Cerebellar nuclear complex (tissue), 1 donor: Measurements from ENCODE around the gene BGLAP.
A peak's percentile ranks its signal among the peaks of the same experiment; 100 is the strongest.
"Not testable (repeated sequence)": the region's sequence is repeated elsewhere in the genome, so short reads cannot be mapped to it uniquely, and the experiment has no call there.

Experiments
- DNase-seq, 2 experiments: peaks; one replicate each; lab custom pipeline; 2025; lab: John Stamatoyannopoulos, UW

The BGLAP gene

DNA sequence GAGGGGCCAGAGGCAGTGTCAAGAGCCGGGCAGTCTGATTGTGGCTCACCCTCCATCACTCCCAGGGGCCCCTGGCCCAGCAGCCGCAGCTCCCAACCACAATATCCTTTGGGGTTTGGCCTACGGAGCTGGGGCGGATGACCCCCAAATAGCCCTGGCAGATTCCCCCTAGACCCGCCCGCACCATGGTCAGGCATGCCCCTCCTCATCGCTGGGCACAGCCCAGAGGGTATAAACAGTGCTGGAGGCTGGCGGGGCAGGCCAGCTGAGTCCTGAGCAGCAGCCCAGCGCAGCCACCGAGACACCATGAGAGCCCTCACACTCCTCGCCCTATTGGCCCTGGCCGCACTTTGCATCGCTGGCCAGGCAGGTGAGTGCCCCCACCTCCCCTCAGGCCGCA lies at the start of gene BGLAP:
TSS of gene BGLAP (plus strand) at position 259 of the 400 bp plus-strand sequence. CDS start at position 307, 48 bp downstream.
- DNase-seq, result no peak

DNA sequence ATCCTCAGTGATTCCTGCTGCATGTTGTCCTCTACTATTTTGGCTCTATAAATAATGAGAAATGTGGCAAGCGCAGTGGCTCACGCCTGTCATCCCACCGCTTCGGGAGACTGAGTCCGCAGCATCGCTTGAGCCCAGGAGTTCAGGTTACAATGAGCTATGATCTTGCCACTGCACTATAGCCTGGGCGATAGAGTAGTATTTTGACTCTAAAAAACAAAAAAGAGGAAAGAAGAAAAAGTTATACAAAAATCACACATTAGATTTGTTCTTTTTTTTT lies 48.8 kb upstream of the BGLAP start:
- DNase-seq, result no peak

DNA sequence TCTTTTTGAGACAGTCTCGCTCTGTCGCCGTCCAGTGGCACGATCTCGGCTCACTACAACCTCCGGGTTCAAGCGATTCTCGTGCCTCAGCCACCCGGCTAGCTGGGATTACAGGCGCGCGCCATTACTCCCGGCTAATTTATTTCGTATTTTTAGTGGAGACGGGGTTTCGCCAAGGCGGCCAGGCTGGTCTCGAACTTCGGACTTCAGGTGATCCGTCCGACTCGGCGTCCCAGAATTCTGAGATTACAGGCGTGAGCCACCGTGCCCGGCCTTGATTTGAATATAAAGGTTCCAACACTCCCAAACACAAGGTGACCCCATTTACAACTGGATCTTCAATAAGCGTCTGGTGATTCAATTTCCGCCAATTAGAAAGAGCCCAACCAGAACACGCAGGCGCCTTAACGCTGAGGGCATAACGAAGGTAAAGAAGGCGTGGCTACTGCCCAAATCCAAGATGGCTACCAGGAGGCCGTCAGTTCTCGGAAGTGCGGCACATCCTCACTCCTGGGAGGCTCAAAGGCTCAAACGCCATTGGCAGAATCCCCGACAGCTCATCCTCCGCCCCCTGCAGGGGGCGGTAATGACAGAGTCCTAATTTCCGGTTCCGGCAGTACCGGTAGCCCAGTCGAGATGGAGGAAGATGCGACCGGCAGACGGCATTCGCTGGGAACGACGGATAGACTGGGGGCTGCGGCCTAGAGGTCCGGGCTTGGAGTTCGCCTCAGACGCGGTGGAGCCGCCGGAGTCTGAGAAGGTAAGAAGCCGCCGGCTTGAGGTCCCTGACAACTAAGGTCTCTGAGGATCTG lies 48.3 kb upstream of the BGLAP start, which contains the start of gene SLC25A44:
TSS of gene SLC25A44 (plus strand) at position 617 of the 812 bp plus-strand sequence. CDS start 5,744 bp downstream, outside the sequence.
- peak; percentile 93 to 99 for DNase-seq

DNA sequence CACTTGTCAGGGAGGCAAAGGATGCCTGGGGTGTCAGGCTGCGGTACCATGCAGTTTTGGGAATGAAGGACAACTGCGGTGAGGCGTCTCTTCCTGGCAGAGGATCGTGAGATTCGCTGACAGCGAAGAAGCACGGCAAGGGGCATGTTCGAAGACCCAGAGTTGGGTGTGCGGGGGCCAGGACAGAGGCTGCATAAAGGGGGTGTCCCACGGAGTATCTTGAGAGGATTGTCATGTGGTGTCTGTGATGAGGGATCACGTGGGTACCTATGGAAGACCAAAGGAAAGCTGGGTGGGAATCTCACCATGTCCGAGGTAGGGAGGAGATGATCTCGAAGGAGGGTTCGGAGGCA lies 47.7 kb upstream of the BGLAP start:
- DNase-seq, result no peak

DNA sequence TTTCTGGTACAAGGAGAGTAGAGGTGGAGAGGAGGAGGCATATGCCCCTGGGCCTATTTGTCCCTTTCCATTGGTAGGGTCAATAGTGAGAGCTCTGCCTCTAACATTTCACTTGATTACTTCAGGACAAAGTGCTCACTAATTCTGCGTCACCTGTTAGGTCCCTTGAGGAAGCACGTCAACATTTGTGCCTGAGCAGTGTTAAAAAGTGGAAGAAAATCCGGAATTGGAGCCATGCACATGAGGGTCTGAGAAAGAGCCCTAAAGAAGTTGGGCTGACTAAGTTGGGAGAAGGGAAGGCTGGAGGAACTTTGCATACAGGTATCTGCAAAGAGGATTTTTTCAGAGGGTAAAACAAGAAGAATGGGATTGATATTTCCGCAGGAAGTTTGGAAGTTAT lies 46.1 kb upstream of the BGLAP start:
- DNase-seq, result no peak

- no peak for DNase-seq
These were observed 45.5 kb upstream of the BGLAP start for GRCh38 chr1:156196445-156196844.

DNA sequence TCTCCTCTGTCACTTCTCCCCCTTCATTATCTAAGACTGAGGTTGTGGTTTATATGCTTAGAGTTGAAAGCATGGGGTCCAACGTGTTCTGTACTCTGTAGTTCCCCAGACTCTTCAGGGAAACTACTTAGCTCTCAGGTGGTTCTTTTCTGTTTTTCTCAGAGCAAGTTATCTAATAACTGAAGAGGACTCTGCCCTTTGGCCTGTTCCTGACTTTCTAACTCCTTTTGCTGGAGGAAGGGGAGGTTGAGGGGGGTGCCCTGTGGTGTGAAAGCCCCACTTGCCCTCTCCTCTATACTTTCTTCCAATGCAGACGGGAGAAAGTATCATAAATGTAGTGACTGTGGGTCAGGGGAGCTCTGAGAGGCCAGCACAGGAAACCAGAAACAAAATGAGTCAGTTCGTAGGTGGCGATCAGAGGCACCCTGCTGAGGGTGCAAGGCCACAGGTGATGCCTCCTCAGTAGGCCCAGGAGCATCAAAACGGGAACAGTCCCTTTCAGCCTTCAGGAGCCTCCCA lies 43.1 kb upstream of the BGLAP start:
- no peak for DNase-seq

DNA sequence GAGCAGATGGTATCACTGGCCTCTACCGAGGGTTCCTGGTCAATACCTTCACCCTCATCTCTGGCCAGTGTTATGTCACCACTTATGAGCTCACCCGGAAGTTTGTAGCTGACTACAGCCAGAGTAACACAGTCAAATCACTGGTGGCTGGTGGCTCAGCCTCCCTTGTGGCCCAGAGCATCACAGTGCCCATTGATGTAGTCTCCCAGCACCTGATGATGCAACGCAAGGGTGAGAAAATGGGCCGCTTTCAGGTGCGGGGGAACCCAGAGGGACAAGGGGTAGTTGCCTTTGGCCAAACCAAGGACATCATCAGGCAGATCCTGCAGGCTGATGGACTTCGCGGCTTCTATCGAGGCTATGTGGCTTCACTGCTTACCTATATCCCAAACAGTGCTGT lies 41.9 kb upstream of the BGLAP start:
- DNase-seq, result no peak

DNA sequence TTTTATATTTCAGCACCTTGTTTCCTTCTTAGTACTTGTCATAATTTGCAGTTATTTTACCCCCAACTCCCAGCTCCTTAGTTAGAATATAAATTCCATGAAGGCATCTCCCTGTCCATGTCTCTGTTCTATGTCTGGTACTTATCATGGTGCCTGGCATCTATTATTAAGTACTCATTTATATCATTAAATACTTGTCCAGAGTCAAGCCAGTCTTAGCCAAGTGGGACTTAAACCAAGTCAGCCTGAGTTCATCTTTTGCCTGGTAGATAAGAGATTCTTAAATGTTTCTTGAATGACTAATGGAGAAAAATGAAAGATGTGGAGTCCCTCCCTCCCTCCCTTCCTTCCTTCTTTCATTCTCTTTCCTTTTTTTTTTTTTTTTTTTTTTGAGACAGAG lies 38.7 kb upstream of the BGLAP start:
- no peak for DNase-seq

DNA sequence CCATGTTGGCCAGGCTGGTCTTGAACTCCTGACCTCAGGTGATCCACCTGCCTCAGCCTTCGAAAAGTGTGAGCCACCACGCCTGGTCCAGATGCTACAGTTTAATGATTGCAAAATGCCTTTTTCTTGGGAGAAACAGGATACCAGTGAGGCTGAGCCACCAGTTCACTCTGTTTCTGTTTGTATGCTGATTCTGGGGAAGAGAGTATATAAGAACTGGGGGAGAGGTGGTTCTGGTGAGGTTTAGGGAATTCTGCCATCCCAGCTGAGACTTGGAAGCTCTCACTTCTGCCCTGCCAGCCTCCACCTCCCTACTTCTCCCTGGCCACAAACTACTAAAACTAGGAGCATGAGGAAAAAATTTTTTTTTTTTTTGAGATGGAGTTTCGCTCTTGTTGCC lies 37.3 kb upstream of the BGLAP start:
- DNase-seq, result no peak

DNA sequence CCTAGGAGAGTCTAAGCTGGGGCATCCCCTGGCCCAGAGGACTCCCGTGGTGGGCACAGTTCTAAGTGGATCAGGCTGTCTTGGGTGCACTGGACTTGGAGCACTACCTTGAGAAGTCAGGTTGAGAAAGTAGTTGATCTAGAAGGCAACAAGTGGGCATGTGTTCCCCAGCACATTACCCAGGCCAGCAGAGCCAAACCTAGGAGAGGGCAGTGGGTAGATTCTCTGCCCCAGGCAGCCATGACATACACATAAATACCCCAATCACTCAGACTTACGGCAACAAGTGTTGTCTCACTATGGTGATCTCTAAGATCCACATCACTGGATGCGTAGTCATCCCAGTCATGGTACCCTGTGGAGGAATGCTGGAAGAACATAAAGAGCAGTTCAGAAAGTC lies 30.7 kb upstream of the BGLAP start:
- DNase-seq, result no peak

GRCh38 chr1:156212130-156212529 lies 29.9 kb upstream of the BGLAP start:
- no peak for DNase-seq

GRCh38 chr1:156212833-156213643 lies 28.9 kb upstream of the BGLAP start, which contains the start of gene PMF1:
TSS of gene PMF1 (plus strand) at chr1:156213007. CDS start at chr1:156213016, 9 bp downstream.
- peak; percentile 88 to 93 for DNase-seq

- no peak for DNase-seq
These were observed 28.4 kb upstream of the BGLAP start for GRCh38 chr1:156213644-156213966.

DNA sequence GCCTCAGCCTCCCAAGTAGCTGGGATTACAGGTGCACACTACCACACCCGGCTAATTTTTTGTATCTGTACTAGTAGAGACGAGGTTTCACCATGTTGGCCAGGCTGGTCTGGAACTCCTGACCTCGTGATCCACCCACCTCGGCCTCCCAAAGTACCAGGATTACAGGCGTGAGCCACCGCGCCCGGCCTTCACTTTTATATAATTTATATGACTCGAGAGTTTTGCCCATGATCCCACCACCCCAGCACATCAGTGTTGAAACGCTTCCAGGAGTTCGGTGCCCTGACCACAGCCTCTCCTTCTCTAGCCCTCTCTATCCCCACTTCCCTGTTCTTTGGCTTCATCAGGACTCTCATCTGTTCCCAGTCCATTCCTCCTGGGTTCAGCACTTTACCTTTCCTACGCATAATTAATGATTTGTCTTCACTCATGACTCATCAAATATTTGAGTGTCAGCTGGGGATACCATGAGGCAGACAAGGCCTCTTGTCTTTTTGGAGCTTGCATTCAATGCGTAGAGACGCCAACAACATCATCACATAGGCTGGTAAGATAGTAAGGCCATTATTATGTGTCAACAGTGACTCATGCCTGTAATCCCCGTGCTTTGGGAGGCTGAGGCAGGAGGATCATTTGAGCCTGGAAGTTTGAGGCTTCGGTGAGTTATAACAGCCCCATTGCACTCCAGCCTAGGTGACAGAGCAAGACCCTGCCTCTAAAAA lies 27.8 kb upstream of the BGLAP start:
- DNase-seq, result no peak

DNA sequence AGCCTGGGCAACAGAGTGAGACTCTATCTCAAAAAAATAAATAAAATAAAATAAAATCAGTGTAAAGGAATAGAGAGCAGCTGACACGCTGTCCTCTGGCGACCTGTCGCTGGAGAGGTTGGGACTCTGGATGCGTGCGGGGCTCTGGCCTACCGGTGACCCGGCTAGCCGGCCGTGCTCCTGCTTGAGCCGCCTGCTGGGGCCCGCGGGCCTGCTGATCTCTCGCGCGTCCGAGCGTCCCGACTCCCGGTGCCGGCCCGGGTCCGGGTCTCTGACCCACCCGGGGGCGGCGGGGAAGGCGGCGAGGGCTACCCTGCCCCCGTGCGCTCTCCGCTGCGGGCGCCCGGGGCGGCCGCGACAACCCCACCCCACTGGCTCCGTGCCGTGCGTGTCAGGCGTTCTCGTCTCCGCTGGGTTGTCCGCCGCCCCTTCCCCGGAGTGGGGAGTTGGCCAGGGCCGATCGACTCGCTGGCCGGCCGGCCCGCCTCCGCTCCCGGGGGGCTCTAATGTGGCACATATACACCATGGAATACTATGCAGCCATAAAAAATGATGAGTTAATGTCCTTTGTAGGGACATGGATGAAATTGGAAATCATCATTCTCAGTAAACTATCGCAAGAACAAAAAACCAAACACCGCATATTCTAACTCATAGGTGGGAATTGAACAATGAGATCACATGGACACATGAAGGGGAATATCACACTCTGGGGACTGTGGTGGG lies 25.5 kb upstream of the BGLAP start:
- DNase-seq, result not testable (repeated sequence)

GRCh38 chr1:156217871-156218270 lies 24.1 kb upstream of the BGLAP start:
- no peak for DNase-seq

DNA sequence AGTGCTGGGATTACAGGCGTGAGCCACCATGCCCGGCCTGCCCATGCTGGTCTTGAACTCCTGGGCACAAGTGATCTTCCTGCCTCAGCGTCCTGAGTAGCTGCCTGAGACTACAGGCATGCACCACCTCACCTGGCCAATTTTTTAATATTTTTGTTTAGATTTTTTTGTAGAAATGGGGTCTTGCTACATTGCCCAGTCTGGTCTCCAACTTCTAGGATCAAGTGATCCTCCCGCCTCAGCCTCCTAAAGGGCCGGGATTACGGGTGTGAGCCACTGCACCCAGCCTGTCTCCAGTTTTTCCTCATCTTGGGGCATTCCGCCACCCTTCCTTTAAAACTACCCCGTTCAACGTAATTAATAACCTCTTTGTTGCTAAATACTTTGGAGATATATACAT lies 21.8 kb upstream of the BGLAP start:
- no peak for DNase-seq

DNA sequence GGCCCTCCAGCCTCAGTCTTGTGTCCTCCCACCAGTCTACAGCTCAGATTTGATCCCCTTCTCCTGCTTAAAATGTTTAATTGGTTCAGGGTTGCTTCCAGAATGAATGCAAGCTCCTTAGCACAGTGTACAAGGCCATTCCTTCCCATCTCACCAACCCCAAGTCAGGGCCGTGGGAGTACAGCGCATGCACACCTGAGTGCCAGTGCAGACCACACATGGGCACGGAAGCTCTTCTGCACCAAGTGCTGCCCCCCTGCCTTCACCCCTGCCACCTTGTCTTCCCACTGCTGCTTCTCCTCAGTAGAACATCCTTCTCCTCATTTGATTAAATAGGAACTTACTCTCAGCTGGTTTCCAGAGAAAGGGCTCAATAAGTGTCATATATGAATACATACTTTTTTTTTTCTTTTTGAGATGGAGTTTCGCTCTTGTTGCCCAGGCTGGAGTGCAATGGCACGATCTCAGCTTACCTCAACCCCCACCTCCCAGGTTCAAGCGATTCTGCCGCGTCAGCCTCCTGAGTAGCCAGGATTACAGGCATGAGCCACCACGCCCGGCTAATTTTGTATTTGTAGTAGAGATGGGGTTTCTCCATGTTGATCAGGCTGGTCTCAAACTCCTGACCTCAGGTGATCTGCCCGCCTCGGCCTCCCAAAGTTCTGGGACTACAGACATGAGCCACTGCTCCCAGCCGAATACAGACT lies 19.8 kb upstream of the BGLAP start:
- no peak for DNase-seq

DNA sequence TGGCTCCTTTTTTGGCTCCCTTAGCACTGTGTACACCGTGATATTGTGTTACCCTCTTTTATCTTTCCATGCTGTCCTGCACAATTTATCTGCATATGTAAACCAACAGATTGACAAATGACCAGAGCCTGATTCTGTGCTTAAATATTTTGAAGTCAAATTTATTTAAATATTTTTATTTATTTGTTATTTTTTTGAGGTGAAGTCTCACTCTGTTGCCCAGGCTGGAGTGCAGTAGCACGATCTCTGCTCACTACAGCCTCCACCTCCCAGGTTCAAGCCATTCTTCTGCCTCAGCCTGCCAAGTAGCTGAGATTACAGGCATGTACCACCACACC lies 16.3 kb upstream of the BGLAP start:
- DNase-seq, result no peak

DNA sequence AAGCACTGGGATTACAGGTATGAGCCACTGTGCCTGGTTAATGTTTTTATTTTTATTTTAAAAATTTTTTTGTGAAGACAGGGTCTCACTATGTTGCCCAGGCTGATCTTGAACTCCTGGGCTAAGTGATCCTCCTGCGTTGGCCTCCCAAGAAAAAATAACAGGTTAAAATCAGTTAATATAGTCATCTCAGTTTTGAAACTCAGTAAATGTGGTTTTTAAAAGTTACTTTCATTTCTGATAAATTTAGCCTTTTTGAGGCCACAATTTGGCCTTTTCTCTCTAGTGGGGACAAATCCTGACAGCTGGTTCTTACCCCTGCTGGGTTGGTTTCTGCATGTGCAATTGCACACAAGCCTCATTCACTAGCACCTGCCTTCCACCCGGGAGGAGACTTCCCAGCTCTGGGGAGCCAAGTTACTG lies 15.9 kb upstream of the BGLAP start:
- no peak for DNase-seq
